CD4-positive, alpha-beta T cell treated with Interferon gamma for 1 hour (primary cell): Measurements from ENCODE around the gene LGR4.
"Not testable (repeated sequence)": the region's sequence is repeated elsewhere in the genome, so short reads cannot be mapped to it uniquely, and the experiment has no call there.

Experiments used
- DNase-seq: peaks from one replicate; pipeline ENCODE4 v3.0.0-alpha.2; 2020

The LGR4 gene

GRCh38 chr11:27372164-27372563, 100.4 kb downstream of the LGR4 start:
- DNase-seq = no peak

DNA sequence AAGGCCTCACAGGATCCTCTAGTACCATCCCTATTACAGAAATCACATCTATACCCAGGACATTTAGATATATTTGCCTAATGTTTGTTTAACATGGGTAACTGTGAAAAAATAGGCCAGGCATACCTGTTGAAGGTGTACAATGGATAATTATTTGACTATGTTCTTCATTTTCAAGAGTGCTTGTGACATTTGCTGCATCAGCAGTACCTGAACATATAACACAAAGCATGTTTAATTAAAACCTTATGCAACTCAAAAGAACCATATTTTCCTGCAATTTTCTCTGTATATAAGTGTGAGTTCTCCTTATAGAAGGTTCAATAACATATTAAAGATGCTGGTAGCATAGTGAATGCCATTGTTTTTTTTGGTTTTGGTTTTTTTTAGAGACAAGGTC, 101.1 kb downstream of the LGR4 start:
- no peak for DNase-seq

- DNase-seq = no peak
Measured at GRCh38 chr11:27370374-27370773, 102.2 kb downstream of the LGR4 start.

DNA sequence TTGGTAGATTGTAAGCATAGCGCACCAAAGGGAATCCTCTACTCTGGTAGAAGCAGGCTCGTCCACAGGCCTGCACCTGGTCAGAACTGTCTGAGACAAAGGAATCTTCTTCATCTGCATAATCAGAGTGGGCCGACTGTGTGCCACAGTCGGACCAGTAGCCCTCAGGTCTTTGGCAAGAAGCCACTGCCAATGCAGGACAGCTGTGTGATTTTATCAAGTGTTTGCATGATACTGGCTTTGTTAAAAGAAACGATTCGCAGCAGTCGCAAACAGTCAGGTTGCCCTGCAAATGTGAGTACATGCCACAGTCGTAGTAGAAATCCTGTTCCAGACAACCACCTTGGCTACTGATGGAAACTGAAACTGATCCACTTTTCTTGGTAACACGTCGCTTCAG, 104.7 kb downstream of the LGR4 start:
- DNase-seq = no peak

DNA sequence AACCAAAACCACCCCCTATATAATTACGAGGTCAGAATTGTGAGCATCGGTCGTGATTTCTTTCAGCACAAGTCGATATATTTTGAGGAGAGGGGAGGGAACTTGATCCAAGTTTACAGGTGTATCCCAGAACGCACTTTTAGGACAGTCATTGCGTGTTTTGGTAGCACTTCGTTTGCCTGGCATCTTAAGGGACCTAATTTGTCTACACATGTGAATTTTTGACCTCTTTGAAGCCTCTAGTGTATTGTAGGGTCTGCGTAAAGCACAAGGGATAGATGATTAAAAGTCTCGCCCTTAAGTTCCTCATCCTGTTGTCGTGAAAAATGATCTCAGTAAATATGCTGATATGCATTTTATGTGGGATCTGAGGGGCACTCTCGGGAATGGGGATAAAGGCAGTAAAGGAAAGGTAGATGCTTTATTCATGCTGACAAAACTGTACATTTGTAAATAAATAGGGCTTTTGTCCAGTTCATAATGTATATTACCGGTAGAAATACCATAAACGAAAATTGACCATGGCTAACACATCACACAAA, 108.9 kb downstream of the LGR4 start:
- no peak for DNase-seq

- peak; percentile 90 for DNase-seq
Measured at GRCh38 chr11:27362749-27363575, 109.6 kb downstream of the LGR4 start, which contains the start of gene CCDC34. Gene CCDC34, minus strand, starts transcription at chr11:27363215. Its CDS starts 21 bp downstream, at chr11:27363194.

DNA sequence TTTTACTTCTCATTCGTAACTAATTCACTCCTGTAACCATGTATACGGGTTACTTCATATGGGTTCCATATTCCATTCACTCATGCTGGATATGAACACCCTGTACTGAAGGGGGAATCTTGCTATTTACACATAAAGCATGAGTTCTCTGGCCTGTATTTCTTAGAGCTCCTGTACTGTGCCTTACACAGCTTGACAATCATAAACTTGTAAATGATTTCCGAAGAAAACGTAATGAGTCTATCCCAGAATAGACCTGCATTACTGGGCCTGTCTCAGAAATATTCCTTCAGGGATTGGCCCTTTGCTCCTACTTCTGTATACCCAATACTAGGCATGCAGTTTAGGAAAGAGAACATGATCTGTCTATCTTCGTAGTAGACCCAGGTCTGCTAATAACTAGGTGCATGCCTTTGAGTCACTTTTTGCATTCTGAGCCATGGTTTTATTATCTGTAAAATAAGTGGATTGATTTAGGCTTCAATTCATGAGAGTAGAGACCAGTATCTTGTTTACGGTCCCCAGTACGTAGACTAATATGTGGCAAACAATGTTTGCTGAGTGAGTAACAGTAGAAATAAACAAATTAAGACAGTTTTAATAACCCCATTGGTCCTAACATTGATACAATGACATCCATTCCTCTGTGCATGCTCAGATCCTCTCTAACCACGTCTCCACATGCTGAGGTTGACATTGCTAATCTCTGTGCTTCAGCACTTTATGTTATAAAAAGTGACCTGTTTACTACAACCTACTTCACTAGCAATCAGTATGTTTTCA, 110.8 kb downstream of the LGR4 start:
- DNase-seq = no peak

- no peak for DNase-seq
Measured at GRCh38 chr11:27358296-27358695, 114.3 kb downstream of the LGR4 start.

DNA sequence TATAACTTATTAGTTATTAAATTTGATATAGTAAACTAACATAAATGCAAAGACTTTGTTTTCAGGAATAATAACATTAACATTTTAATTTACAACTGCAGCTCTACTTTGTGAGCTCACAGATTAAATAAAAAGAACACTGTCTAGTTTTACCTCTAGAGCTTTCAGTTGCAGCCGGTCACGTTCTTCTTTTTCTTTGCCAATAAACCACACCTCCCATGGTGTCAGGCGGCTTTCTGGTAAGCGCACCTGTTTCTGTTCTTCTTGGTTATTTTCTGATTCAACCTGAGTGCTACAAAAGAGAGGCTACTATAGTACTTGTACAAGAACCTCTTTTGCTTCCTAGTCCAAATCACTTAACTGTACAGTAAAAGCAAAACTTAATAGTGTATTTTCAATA, 115.3 kb downstream of the LGR4 start:
- DNase-seq = no peak

GRCh38 chr11:27356624-27357222, 115.9 kb downstream of the LGR4 start:
- DNase-seq = no peak

DNA sequence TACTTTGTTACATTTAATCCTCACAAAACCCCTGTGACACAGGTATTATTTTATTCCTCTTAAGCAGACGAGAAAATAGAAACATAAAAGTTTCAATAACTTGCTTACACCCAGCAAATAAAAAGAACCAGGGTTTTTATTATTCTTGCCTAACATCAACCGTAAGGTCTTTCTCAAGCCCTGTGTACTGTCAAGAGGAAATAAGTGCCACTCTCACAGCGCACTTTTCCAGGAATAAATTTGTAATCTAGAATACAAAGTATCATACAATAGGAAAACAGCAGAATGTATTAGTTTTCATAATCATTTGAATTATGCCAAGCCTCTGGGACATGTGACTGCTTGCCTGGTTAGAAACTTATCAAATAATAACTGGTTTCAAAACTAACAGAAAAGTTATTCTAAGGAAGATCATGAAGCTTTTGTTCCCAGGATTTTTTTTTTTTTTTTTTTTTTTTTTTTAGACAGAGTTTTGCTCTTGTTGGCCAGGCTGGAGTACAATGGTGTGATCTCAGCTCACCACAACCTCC, 117.0 kb downstream of the LGR4 start:
- DNase-seq = no peak

DNA sequence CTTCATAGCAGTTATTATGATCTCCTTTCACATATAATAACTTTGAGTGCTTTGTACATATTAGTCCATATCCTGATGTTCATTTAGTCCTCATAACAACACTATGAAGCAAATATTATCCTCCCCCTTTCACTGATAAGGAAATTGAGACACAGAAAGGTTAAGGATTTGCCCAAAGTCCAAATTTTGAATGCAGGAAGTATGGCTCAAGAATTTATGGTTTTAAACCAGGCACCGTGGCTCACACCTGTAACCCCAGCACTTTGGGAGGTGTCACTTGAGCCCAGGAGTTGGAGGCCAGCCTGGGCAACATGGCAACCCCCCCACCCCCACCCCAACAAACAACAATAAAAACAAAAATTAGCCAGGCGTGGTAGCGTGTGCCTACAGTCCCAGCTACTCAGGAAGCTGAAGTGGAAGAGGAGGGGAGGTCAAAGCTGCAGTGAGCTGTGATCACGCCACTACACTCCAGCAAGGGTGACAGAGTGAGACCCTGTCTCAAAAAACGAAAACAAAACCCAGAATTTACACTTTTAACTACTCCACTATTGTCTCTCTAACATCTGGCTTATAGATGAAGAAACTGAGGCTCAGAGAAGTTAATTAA, 118.1 kb downstream of the LGR4 start:
- DNase-seq = no peak

DNA sequence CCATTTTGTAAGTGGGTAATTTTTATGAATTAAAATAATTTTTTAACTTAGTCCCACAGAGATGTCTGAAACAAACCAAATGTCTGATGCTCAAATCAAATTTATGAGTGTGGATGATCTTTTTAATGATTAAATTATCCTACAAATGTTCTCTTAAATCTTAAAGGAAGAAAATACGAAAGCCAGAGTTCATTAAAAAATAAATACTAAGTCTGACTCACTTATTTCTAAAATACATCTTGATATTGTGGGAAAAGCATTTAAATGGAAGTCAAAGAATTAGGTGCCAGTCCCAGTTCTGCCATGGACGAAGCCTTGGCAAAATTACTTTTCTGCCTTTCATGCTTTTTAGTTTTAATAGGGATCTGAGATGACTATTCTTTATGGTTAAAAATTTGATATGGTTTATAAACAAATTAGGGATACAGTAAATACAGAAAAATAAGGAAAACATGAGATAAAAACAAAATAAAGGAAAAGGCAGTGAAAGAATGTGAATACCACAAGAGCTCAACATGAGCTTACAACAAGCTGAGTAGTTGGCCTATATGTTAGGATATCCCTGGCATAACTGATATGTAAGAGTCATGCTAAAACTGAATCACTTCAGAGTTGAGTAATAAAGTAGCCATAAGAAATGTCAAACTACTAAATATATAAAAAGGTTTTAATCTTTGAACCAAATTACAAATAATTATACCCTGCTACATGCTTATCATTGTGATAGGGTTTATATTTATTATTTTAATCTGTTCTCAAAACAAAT, 118.8 kb downstream of the LGR4 start:
- no peak for DNase-seq

DNA sequence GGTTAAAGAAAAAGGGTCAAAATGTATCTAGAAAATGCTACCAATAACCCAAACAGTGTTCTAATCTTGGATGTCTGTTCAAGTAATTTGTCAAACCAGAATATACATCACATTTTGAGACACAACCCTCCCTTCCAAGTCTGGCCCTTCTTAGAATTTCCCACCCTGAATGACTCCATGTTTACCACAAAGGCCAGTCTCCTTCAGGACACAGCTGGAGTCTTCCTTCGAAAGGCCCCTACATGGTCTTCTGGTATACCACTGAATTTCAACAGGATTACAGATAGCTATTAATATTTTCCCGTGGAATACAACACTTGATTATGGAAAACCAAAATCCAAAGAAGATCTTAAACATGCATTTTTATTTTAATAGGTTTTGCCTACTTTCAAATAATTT, 119.8 kb downstream of the LGR4 start:
- DNase-seq = no peak

DNA sequence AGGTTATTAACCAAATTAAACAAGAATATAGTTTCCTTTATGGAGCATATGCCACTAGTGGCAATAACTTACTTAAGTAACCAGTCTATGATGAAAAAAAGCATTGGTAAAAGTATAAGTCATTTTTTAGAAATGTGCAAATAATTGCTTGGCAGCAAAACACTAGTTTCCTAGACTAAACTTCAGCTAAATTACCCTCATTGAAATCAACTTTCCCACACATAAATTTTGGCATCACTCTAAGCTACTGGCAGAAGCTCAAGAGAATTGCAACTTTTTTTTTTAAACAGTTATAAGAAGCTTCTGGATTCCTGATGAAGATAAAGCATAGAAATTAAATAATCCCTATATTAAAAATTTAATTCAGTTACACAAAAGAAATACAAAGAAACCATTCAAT, 122.1 kb downstream of the LGR4 start:
- no peak for DNase-seq

DNA sequence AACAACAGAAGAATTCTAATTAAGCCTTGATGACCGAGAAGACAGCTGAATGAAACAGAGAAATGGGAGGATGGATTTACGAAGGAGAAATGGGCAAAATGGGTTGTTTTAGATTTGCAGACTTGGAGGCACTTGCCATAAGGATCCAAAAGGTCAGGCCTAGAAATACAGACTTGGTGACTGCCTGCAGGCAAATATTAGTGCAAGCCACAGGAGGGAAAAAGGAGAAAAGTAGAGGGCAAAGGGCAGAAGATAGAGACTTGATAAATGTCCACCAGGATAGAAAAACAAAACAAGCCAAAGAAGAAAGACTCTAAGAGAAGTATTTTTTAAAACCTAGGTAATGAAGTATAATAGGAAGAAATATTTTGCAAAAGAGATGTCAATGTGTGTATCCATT, 122.7 kb downstream of the LGR4 start:
- no peak for DNase-seq

DNA sequence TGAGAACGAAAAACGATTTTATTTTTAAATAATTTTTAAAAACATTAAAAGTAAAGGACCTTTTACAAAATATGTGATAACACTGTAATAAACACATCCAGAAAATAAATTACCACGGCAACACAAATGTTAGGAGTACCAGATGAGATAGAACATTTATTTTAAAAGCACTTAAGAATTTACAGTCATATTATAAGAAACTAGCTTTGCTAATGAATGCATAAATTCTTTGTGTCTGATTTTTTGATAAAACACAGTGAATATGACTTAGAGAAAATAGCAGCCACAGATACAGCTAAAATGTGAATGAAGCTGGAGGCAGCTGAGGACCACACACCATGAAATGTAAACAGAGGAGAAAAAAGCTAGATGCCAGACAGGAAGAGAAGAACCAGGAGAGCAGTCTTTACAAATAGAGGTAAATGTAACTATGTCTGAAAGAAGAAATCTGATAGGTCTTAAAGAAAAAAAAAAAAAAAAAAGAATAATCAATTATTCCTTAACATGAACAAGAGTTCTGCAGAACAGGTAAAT, 124.2 kb downstream of the LGR4 start:
- DNase-seq = no peak

GRCh38 chr11:27347359-27348339, 124.9 kb downstream of the LGR4 start:
- DNase-seq = no peak

GRCh38 chr11:27339941-27340340, 132.6 kb downstream of the LGR4 start:
- no peak for DNase-seq

- DNase-seq = not testable (repeated sequence)
Measured at GRCh38 chr11:27334764-27335163, 137.8 kb downstream of the LGR4 start.
